CD4-positive, alpha-beta memory T cell (primary cell): ENCODE results near the gene MTAP. TPM values are rescaled to one million over a fixed set of nuclear protein-coding genes. Genes with fewer than 3 reads are reported as not detected.
A peak's percentile ranks its signal among the peaks of the same experiment; 100 is the strongest.

ENCODE experiments used
- CTCF ChIA-PET: fragments of 350-600 bp; sonication (Branson Sonifier 250); formaldehyde crosslinking; loops from one replicate; lab custom pipeline; 2021; ENCODE audit warnings: inconsistent platforms; ENCODE audit not compliant: partially characterized antibody; lab: Charles Lee
- POLR2A ChIA-PET: fragments of 350-600 bp; sonication (Branson Sonifier 250); formaldehyde crosslinking; loops from one replicate; lab custom pipeline; 2021; ENCODE audit not compliant: partially characterized antibody; lab: Charles Lee
- DNase-seq, 5 donors: peaks; one replicate each; pipeline versions ENCODE4 v3.0.0 to v3.0.0-alpha.2; 2020 to 2022; ENCODE audit warnings: mixed read lengths in 1 of 5
- H3K27ac ChIP-seq: one replicate; pipeline ENCODE4 v1.7.0; 2013; ENCODE audit warnings: low read depth, low read length
- H3K27me3 ChIP-seq: 2 replicates; pipeline ENCODE4 v1.7.0; 2013; ENCODE audit warnings: mild to moderate bottlenecking, low read length, moderate library complexity; ENCODE audit not compliant: insufficient read depth
- H3K36me3 ChIP-seq: 2 replicates; pipeline ENCODE4 v1.7.0; 2013; ENCODE audit warnings: mild to moderate bottlenecking, low read length, moderate library complexity; ENCODE audit not compliant: insufficient read depth
- H3K4me1 ChIP-seq: 2 replicates; pipeline ENCODE4 v1.7.0; 2013; ENCODE audit warnings: mild to moderate bottlenecking, low read length, moderate library complexity; ENCODE audit not compliant: insufficient read depth
- H3K4me3 ChIP-seq, 2 donors: one replicate each; pipeline ENCODE4 v1.7.0; 2013; ENCODE audit warnings: low read length in 2 of 2, mild to moderate bottlenecking in 1 of 2
- H3K9me3 ChIP-seq, 2 donors: one replicate each; pipeline ENCODE4 v1.7.0; 2013; ENCODE audit warnings: low read length in 2 of 2, control low read depth in 1 of 2; ENCODE audit not compliant: control insufficient read depth in 1 of 2
- H3K27ac Mint-ChIP-seq, 7 donors: one replicate each; pipeline ENCODE4 v1.8.0; 2020 to 2021; ENCODE audit warnings: mixed read lengths in 7 of 7, mild to moderate bottlenecking in 6 of 7, inconsistent platforms in 3 of 7, moderate library complexity in 3 of 7
- H3K27me3 Mint-ChIP-seq, 2 donors: one replicate each; pipeline ENCODE4 v1.8.0; 2020 to 2021; ENCODE audit warnings: mixed read lengths in 2 of 2
- H3K36me3 Mint-ChIP-seq, 2 donors: one replicate each; pipeline ENCODE4 v1.8.0; 2020 to 2021; ENCODE audit warnings: mixed read lengths in 2 of 2, inconsistent platforms in 1 of 2, mild to moderate bottlenecking in 1 of 2
- H3K4me1 Mint-ChIP-seq, 4 donors: one replicate each; pipeline ENCODE4 v1.8.0; 2020 to 2021; ENCODE audit warnings: mixed read lengths in 4 of 4, mild to moderate bottlenecking in 1 of 4
- H3K4me3 Mint-ChIP-seq, 8 donors: one replicate each; pipeline ENCODE4 v1.8.0; 2020 to 2021; ENCODE audit warnings: mixed read lengths in 8 of 8, mild to moderate bottlenecking in 7 of 8, moderate library complexity in 6 of 8, inconsistent platforms in 3 of 8
- H3K9me3 Mint-ChIP-seq, 8 donors: one replicate each; pipeline ENCODE4 v1.8.0; 2020 to 2021; ENCODE audit warnings: mixed read lengths in 8 of 8, mild to moderate bottlenecking in 5 of 8, inconsistent platforms in 3 of 8, moderate library complexity in 1 of 8
- intact Hi-C: fragments of 100-400 bp; cut with micrococcal nuclease; formaldehyde crosslinking; loops from one replicate; pipeline ENCODE4 v1.15.1; 2023
- polyA plus RNA-seq, 2 donors: library from polyadenylated mRNA; unstranded; fragments of 300-500 nt; fragmentation: Illumina TruSeq; gene quantifications; one replicate each; pipeline ENCODE4 v1.2.3, GENCODE V29; 2021
- total RNA-seq, 2 experiments: library from RNA; stranded (reverse); gene quantifications; one replicate each; pipeline ENCODE4 v1.2.3, GENCODE V29; 2021

MTAP gene
- total and polyA plus RNA-seq, 4 experiments from 2014 or later = 21.1 to 47.9 (median 34.0) TPM

GRCh38 chr9:21803649-21804048 lies 1.2 kb downstream of the MTAP start:
- no peak for DNase-seq
- Histone ChIP-seq H3K4me3 (peak overlapping the region in 1 of 2 donors; percentile 69), H3K9me3 (no peaks in the 10 kb centered on the region), H3K4me1 (peaks cover 37% of the 10 kb centered on the region), H3K27ac (peak overlapping the region; percentile 50), H3K36me3 (peaks cover under 1% of the 10 kb centered on the region), H3K27me3 (no peaks in the 10 kb centered on the region)
- Mint-ChIP-seq H3K4me3 (peak overlapping the region; percentile 95 to 100 (median 99)), H3K27ac (peak overlapping the region; percentile 94 to 99 (median 98)), H3K4me1 (peaks cover 28 to 52% (median 40%) of the 10 kb centered on the region in 4 donors), H3K9me3 (peaks cover 0 to 6% (median 0%) of the 10 kb centered on the region in 8 donors), H3K27me3 (no peaks in the 10 kb centered on the region), H3K36me3 (peaks cover 5 to 26% of the 10 kb centered on the region in 2 donors)
- CTCF ChIA-PET = interaction anchor here (1.3 to 16.8 kb wide), 4 partner anchors 9 to 649 kb away, joined by 3 to 355 read pairs (median 24); partner anchors contain the start of gene CDKN2B
- intact Hi-C loops = loop anchor here (2.0 kb wide), 1 partner anchor 469 kb away; the partner anchor contains the start of gene KLHL9
- POLR2A ChIA-PET = interaction anchor here (0.7 to 1.6 kb wide), 8 partner anchors 10 to 772 kb away, joined by 3 to 10 read pairs (median 4); partner anchors contain the start of genes CDKN2B-AS1 and HACD4

- Mint-ChIP-seq H3K27me3 (no peaks in the 10 kb centered on the region), H3K9me3 (peaks cover 0 to 6% (median 0%) of the 10 kb centered on the region in 8 donors), H3K36me3 (peaks cover 5 to 30% of the 10 kb centered on the region in 2 donors), H3K27ac (peak overlapping the region in 4 of 7 donors; percentile 48 to 99 (median 74)), H3K4me3 (peak overlapping the region in 5 of 8 donors; percentile 21 to 100 (median 99)), H3K4me1 (peaks cover 28 to 57% (median 40%) of the 10 kb centered on the region in 4 donors)
- Histone ChIP-seq H3K27ac (no peak overlapping the region), H3K36me3 (peaks cover 6% of the 10 kb centered on the region), H3K9me3 (no peaks in the 10 kb centered on the region), H3K4me3 (no peak overlapping the region), H3K4me1 (peaks cover 37% of the 10 kb centered on the region), H3K27me3 (no peaks in the 10 kb centered on the region)
- ChIA-PET POLR2A (interaction anchor here (1.4 to 1.6 kb wide), 2 partner anchors 115 to 191 kb away, joined by 4 to 6 read pairs; partner anchors contain the start of gene CDKN2B-AS1), CTCF (interaction anchor here (1.3 to 16.8 kb wide), 3 partner anchors 8 to 648 kb away, joined by 3 to 355 read pairs (median 35); partner anchors contain the start of gene CDKN2B)
- DNase-seq = no peak
- intact Hi-C loops = no loop called here
These were observed 1.9 kb downstream of the MTAP start for GRCh38 chr9:21804331-21804730.

GRCh38 chr9:21804791-21805190 lies 2.4 kb downstream of the MTAP start:
- peaks cover 5 to 33% of the 10 kb centered on the region in 2 donors for H3K36me3 Mint-ChIP-seq
- peak overlapping the region in 5 of 7 donors; percentile 46 to 99 (median 74) for H3K27ac Mint-ChIP-seq
- CTCF ChIA-PET = interaction anchor here (1.2 to 16.8 kb wide), 4 partner anchors 8 to 236 kb away, joined by 3 to 355 read pairs (median 192); partner anchors contain the start of gene CDKN2B
- Histone ChIP-seq H3K9me3 (no peaks in the 10 kb centered on the region), H3K36me3 (peaks cover 6% of the 10 kb centered on the region), H3K4me1 (peaks cover 37% of the 10 kb centered on the region), H3K27ac (no peak overlapping the region), H3K27me3 (no peaks in the 10 kb centered on the region), H3K4me3 (no peak overlapping the region)
- POLR2A ChIA-PET = interaction anchor here (1.6 kb wide), 1 partner anchor 115 kb away, joined by 4 read pairs; no protein-coding TSS in a partner anchor
- H3K9me3 Mint-ChIP-seq = peaks cover 0 to 6% (median 0%) of the 10 kb centered on the region in 8 donors
- H3K4me1 Mint-ChIP-seq = peaks cover 28 to 57% (median 40%) of the 10 kb centered on the region in 4 donors
- no peak for DNase-seq
- intact Hi-C loops = no loop called here
- no peaks in the 10 kb centered on the region for H3K27me3 Mint-ChIP-seq
- peak overlapping the region in 2 of 8 donors; percentile 8 to 36 for H3K4me3 Mint-ChIP-seq

- Mint-ChIP-seq H3K27ac (peak overlapping the region in 6 of 7 donors; percentile 44 to 99 (median 62)), H3K4me3 (no peak overlapping the region), H3K9me3 (peaks cover 0 to 4% (median 0%) of the 10 kb centered on the region in 8 donors), H3K27me3 (no peaks in the 10 kb centered on the region), H3K4me1 (peaks cover 25 to 51% (median 36%) of the 10 kb centered on the region in 4 donors), H3K36me3 (peaks cover 8 to 41% of the 10 kb centered on the region in 2 donors)
- Histone ChIP-seq H3K27me3 (no peaks in the 10 kb centered on the region), H3K36me3 (peaks cover 6% of the 10 kb centered on the region), H3K4me3 (no peak overlapping the region), H3K9me3 (no peaks in the 10 kb centered on the region), H3K27ac (no peak overlapping the region), H3K4me1 (peaks cover 31% of the 10 kb centered on the region)
- ChIA-PET CTCF (interaction anchor here (14.2 to 16.8 kb wide), 2 partner anchors 203 to 234 kb away, joined by 349 to 355 read pairs; partner anchors contain the start of gene CDKN2B), POLR2A (no interaction called here)
- intact Hi-C loops = no loop called here
- no peak for DNase-seq
These were observed 4.2 kb downstream of the MTAP start for GRCh38 chr9:21806644-21807043.

- POLR2A ChIA-PET = interaction anchor here (0.5 kb wide), 1 partner anchor 8 kb away, joined by 4 read pairs; the partner anchor contains the start of gene MTAP
- no peak overlapping the region for H3K4me3 ChIP-seq
- H3K9me3 ChIP-seq = no peaks in the 10 kb centered on the region
- H3K27me3 ChIP-seq = no peaks in the 10 kb centered on the region
- intact Hi-C loops = loop anchor here (5.0 kb wide), 1 partner anchor 107 kb away; no protein-coding TSS in a partner anchor
- Mint-ChIP-seq H3K27me3 (no peaks in the 10 kb centered on the region), H3K27ac (peak overlapping the region in 2 of 7 donors; percentile 44 to 68), H3K36me3 (peaks cover 9 to 43% of the 10 kb centered on the region in 2 donors), H3K4me1 (peaks cover 20 to 34% (median 26%) of the 10 kb centered on the region in 4 donors), H3K4me3 (no peak overlapping the region), H3K9me3 (no peaks in the 10 kb centered on the region)
- peaks cover 6% of the 10 kb centered on the region for H3K36me3 ChIP-seq
- H3K27ac ChIP-seq = no peak overlapping the region
- DNase-seq = no peak
- peaks cover 17% of the 10 kb centered on the region for H3K4me1 ChIP-seq
- CTCF ChIA-PET = interaction anchor here (0.9 to 16.8 kb wide), 5 partner anchors 26 to 646 kb away, joined by 3 to 355 read pairs (median 37); partner anchors contain the start of gene CDKN2B
These were observed 8.0 kb downstream of the MTAP start for GRCh38 chr9:21810388-21810787.

- ChIA-PET POLR2A (interaction anchor here (0.5 to 4.2 kb wide), 2 partner anchors 8 to 197 kb away, joined by 4 to 23 read pairs; partner anchors contain the start of genes CDKN2B and MTAP), CTCF (interaction anchor here (0.9 to 16.8 kb wide), 8 partner anchors 8 to 645 kb away, joined by 3 to 355 read pairs (median 29); partner anchors contain the start of genes CDKN2B and MTAP)
- DNase-seq = no peak
- no peak overlapping the region for H3K27ac ChIP-seq
- Mint-ChIP-seq H3K9me3 (no peaks in the 10 kb centered on the region), H3K4me3 (no peak overlapping the region), H3K36me3 (peaks cover 12 to 47% of the 10 kb centered on the region in 2 donors), H3K4me1 (peaks cover 15 to 29% (median 21%) of the 10 kb centered on the region in 4 donors), H3K27me3 (no peaks in the 10 kb centered on the region), H3K27ac (no peak overlapping the region)
- intact Hi-C loops = loop anchor here (5.0 kb wide), 1 partner anchor 106 kb away; no protein-coding TSS in a partner anchor
- peaks cover 14% of the 10 kb centered on the region for H3K4me1 ChIP-seq
- peaks cover 10% of the 10 kb centered on the region for H3K36me3 ChIP-seq
- H3K9me3 ChIP-seq = no peaks in the 10 kb centered on the region
- no peak overlapping the region for H3K4me3 ChIP-seq
- H3K27me3 ChIP-seq = no peaks in the 10 kb centered on the region
These were observed 8.4 kb downstream of the MTAP start for GRCh38 chr9:21810881-21811280.
